COLO829 (cell line): Measurements from ENCODE around the gene CCDC158.
"Not testable (repeated sequence)": the region's sequence is repeated elsewhere in the genome, so short reads cannot be mapped to it uniquely, and the experiment has no call there.

Source experiments
- DNase-seq: peaks from one replicate; pipeline ENCODE4 v3.0.0; 2012; ENCODE audit warnings: low spot score

Gene CCDC158

GRCh38 chr4:76309939-76310550, 110.9 kb downstream of the CCDC158 start:
- no peak for DNase-seq

GRCh38 chr4:76308548-76308947, 112.4 kb downstream of the CCDC158 start:
- DNase-seq = no peak

GRCh38 chr4:76307660-76308014, 113.3 kb downstream of the CCDC158 start:
- DNase-seq = no peak

- no peak for DNase-seq
Observed at GRCh38 chr4:76306882-76307659, 113.9 kb downstream of the CCDC158 start.

GRCh38 chr4:76305971-76306881, 114.7 kb downstream of the CCDC158 start, which contains the start of gene STBD1:
STBD1 (plus strand) TSS chr4:76306733; CDS start chr4:76306770, 37 bp downstream.
- peak; percentile 30 for DNase-seq

- no peak for DNase-seq
Observed at GRCh38 chr4:76305033-76305687, 115.8 kb downstream of the CCDC158 start.

GRCh38 chr4:76302826-76303438, 118.0 kb downstream of the CCDC158 start:
- DNase-seq = no peak

GRCh38 chr4:76301775-76302162, 119.2 kb downstream of the CCDC158 start:
- DNase-seq = no peak

GRCh38 chr4:76301068-76301774, 119.7 kb downstream of the CCDC158 start:
- peak; percentile 80 for DNase-seq

GRCh38 chr4:76300012-76300411, 120.9 kb downstream of the CCDC158 start:
- no peak for DNase-seq

GRCh38 chr4:76298227-76298626, 122.7 kb downstream of the CCDC158 start:
- no peak for DNase-seq

- no peak for DNase-seq
Observed at GRCh38 chr4:76296286-76296820, 124.6 kb downstream of the CCDC158 start.

GRCh38 chr4:76293772-76294171, 127.2 kb downstream of the CCDC158 start:
- no peak for DNase-seq

GRCh38 chr4:76292730-76293129, 128.2 kb downstream of the CCDC158 start:
- no peak for DNase-seq

GRCh38 chr4:76287811-76288210, 133.1 kb downstream of the CCDC158 start:
- DNase-seq = not testable (repeated sequence)

- DNase-seq = no peak
Observed at GRCh38 chr4:76283900-76284299, 137.0 kb downstream of the CCDC158 start.

GRCh38 chr4:76282941-76283689, 137.8 kb downstream of the CCDC158 start:
- no peak for DNase-seq

GRCh38 chr4:76281594-76281993, 139.3 kb downstream of the CCDC158 start:
- DNase-seq = not testable (repeated sequence)

GRCh38 chr4:76280488-76281441, 140.2 kb downstream of the CCDC158 start:
- DNase-seq = no peak
